Activated T-cell treated with anti-CD3 and anti-CD28 coated beads for 48 hours (primary cell): ENCODE data around the gene PIWIL1.

Source experiments
- DNase-seq: peaks from one replicate; pipeline ENCODE4 v3.0.0-alpha.2; 2020; ENCODE audit warnings: low read depth

The PIWIL1 gene

DNA sequence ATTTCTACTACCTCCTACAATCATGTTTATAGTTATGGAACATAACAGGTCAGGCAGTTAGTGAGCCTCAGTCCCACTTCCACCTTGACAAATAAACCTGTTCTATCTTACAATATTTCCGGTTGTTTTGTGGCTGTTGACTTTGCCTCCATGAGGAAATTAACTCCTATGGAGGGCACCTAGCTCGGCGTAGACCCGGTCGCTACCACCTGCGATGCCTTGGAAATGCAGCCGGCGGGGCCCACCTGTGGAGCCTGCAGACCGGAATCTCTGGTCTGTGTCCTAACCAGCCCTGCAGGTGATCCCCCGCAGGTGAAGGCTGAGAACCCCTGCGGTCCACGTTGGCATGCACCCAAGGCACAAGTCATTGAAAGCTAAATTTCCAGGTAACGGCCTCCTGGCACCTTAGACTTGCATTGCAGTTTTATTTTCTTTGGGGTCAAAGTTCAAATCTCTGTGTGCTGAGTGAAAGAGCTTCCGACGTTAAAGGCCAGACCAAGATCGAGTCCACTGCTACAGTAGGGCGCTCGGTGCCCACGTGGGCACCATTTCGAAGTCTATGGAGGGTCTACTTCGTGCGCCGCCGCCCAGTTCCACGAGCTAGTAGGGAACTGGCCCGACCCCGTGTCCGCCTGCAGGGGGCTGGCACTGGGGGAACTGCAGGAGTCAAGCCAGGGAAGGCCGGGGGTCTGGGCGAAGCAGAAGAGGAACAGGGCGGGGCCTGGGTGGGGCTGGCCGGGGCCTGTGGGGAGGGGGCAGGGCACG, 782 bp upstream of the PIWIL1 start:
- DNase-seq, result no peak

DNA sequence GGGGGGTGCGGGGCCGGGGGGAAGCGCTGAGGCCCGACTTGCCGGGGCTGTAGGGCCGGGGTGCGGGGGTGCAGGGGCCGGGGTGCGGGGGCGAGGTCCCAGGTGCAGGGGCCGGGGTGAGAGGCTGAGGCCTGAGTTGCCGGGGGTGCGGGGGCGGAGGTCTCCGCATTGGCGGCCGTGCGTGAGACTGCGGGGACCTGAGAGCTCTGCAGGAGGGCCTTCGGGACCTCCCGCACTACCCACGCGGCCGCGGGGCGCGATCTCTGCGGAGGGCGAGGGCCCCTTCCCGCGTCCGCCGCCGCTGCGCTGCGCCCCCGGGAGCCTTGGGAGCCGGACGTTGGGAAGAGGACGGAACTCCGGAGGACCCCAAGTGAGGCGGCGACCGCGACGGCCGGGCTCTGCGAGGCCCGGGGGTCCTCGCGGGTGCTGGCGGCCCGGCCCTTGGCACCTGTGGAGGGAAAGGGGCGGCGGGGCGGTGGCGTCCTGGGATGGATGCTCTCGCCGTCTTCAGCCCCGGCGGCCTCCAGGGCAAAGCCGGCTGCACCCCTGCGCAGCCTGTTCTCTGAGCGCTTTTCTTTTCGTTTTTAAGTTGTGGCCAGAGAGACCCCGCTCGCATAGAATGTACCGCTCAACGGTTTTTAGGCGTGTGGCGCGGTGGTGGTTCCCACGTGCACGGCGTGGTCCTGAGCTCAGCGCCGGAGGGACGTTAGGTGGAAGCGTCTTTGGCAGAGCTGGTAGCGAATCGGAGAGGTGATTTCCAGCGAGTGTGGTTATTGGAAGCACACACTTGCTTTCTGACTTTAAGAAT, 1.3 kb downstream of the PIWIL1 start:
- DNase-seq, result no peak

DNA sequence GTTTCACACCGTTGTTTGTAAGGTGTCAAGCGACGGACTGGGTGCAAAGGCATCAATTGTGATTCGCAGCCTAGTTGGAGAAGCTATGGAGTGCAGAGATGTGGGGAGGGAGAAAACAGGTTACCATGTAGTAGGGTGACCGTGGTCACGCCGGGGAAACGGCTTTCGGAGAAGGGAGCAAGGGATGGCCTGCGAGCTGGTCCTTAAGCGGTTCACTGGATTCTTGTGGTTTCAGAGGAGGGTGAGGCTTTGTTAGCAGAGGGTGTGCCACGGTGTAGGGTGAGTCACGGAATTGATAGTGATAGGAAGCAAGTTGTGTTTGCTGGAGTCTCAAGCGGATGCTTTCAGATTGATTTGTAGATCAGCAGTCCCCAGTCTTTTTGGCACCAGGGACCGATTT, 2.3 kb downstream of the PIWIL1 start:
- DNase-seq, result no peak

- DNase-seq, result no peak
Measured at GRCh38 chr12:130342442-130342841, 4.8 kb downstream of the PIWIL1 start.

DNA sequence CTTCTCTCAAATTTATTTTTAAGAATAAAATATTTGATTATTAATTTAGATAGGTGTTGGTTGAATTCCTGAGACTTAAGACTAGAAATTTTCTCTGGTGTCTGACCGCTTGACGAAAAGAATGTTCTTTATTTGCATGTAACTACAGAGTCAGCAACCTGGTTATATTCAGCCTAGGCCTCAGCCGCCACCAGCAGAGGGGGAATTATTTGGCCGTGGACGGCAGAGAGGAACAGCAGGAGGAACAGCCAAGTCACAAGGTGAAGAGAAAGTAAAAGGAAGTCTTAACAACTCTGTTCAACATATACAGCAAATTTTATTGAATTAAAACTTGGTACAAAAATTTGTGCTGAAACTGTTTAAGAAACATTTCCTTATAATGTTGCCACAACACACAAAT, 5.2 kb downstream of the PIWIL1 start:
- no peak for DNase-seq

- DNase-seq, result no peak
Measured at GRCh38 chr12:130344529-130344928, 6.8 kb downstream of the PIWIL1 start.

DNA sequence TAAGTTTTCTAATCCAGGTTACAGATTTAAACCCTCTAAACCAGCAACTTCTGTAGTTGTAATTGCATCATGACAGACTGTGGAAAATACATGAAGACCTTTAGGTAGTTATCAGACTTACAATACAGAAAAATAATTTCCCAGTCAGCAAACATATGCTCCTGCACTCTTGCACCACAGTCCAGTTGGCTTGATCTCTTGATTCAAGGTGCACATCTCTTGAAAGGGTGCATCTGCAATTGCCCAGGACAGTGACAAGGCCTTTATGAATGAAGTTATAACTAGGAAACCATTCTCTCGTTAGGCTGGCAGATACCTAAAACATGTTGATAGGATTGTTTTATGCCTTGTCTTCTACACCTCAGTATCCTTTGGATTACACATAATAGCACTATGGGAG, 7.6 kb downstream of the PIWIL1 start:
- no peak for DNase-seq

GRCh38 chr12:130347588-130347987, 9.9 kb downstream of the PIWIL1 start:
- DNase-seq, result no peak

DNA sequence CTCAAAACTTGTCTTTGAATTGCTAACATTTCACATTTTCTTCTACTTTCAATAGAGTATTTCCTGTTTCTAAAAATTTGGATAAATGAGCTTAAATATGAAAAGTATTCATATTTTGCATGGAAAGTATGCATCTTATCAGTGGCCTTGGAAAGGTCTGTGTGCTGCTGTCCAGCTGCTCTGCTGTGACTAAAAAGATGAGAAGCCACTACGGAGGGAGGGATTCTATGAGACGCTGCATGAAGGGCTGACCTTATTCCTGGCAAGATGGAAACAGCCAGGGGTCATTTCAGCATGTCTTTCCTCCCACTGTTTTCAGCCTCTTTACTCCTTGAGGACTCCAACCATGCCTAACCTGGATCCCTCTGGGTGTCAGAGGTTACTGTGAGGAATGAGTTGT, 13.0 kb downstream of the PIWIL1 start:
- no peak for DNase-seq

DNA sequence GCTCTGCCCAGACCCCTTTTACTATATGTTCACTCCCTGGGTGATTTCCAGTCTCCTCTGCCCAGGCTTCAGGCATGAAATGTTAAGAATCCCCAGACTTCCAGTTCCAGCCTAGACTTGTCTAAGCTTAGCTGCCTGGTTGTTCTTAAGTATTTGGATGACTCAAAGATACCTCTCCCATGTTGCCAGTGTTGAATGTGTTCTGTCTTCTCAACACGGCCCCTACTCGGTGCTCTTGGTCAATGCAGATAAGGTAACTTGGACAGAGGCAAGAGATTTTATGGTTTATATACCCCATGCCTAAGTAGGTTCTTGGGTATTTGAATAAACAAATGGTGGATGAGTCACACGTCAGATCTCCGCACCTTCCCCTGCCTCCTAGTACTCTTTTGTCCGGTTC, 13.6 kb downstream of the PIWIL1 start:
- no peak for DNase-seq

DNA sequence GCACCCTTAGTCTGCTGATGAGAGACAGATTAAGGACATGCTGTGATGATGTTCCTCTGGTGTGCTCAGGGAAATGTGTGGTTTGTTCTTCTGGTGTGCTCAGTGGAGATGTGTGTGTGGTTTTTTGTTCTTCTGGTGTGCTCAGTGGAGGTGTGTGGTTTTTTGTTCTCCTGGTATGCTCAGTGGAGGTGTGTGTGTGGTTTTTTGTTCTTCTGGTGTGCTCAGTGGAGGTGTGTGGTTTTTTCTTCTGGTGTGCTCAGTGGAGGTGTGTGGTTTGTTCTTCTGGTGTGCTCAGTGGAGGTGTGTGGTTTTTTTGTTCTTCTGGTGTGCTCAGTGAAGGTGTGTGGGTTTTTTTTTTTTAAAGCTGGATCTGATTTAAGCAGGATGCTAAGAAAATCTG, 15.4 kb downstream of the PIWIL1 start:
- no peak for DNase-seq

GRCh38 chr12:130354407-130354806, 16.7 kb downstream of the PIWIL1 start:
- no peak for DNase-seq

DNA sequence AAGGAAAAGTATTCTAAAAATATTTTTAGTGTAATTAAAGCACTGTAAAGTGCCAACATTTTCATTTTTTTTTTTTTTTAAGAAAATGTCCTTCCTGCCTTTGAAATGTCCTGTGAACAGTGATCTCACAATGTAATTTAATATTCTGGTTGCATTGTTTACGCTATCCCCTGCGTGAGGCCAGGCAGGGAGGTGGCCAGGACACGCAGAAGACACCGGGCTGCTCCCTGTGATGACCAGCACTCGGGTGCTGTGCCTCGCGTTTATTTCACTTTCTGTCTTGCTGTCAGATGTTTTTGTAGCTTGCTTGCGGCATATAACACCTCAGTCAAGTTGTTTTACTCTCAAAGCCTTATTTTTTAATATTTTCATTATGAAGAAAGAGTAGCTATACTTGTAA, 18.5 kb downstream of the PIWIL1 start:
- DNase-seq, result no peak

DNA sequence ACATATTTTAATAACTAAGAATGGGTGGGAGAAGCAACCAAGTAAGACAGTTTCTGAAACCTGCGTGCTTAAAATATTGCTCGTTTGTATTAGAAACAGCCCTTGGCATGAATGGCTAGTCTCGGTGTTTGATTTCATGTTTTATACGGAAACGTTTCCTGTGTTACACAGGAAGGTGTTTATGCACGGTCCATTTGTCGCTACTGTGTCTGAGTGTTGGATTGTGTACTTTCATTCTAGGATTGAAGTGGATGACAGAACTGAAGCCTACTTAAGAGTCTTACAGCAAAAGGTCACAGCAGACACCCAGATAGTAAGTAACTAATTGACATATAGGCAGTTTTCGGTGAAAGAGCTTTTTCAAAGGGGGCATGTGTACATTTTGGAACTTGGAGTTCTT, 19.6 kb downstream of the PIWIL1 start:
- DNase-seq, result no peak

GRCh38 chr12:130357729-130358330, 20.1 kb downstream of the PIWIL1 start:
- no peak for DNase-seq

DNA sequence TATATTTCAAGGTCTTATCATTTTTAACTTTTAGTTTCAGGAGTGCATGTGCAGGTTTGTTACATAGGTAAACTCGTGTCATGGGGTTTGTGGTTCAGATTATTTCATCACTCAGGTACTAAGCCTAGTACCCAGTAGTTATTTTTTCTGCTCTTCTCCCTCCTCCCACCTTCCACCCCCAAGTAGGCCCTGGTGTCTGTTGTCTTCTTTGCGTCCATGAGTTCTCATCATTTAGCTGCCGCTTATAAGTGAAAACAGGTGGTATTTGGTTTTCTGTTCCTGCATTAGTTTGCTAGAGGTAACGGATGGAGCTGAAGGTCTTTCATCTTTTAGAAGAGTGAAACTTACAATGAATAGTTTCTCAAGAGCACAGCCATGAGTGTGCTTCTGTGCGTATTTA, 24.4 kb downstream of the PIWIL1 start:
- no peak for DNase-seq

- DNase-seq, result no peak
Measured at GRCh38 chr12:130364578-130364977, 26.9 kb downstream of the PIWIL1 start.

DNA sequence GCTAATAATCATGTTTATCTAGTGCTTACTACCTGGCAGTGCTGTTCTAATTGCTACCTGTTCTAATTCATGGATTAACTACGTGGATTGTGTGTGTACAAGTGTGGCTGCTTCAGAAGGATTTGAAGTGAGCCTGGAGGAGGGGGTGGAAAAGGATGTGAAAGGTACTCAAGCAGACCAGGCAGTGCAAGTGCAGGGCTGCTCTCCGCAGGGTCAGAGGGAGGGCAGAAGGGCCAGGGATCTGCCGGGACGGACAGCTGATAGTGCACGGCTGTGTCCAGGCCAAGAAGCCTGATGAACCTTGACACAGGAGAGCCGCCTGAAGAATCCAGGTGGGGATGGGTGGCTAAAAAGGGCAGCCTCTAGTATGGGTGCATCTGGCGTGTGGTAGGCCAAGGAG, 28.5 kb downstream of the PIWIL1 start:
- no peak for DNase-seq

GRCh38 chr12:130367003-130367402, 29.3 kb downstream of the PIWIL1 start:
- no peak for DNase-seq

GRCh38 chr12:130367523-130367922, 29.8 kb downstream of the PIWIL1 start:
- DNase-seq, result no peak

GRCh38 chr12:130369816-130370215, 32.1 kb downstream of the PIWIL1 start:
- no peak for DNase-seq

DNA sequence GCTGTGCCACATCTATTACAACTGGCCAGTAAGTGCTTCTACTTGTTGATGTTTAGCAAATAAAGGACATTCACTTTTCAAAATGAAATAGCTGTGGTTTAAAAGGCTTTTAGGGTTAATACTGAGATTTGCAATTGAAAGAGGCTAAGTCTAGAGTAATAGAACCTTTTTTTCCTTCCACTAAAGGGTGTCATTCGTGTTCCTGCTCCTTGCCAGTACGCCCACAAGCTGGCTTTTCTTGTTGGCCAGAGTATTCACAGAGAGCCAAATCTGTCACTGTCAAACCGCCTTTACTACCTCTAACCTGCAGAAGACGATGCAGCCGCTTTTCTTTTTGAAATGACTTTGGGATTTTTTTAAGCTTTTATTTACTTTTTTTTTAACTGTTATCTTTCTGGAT, 33.6 kb downstream of the PIWIL1 start:
- no peak for DNase-seq

GRCh38 chr12:130372936-130373335, 35.2 kb downstream of the PIWIL1 start:
- DNase-seq, result no peak
